Activated CD8-positive, alpha-beta T cell treated with anti-CD3 and anti-CD28 coated beads for 36 hours (primary cell): Measurements from ENCODE around the gene SMURF2. TPM values are rescaled to one million over a fixed set of nuclear protein-coding genes. Genes with fewer than 3 reads are reported as not detected.
A peak's percentile ranks its signal among the peaks of the same experiment; 100 is the strongest.

Source experiments
- ATAC-seq: fragments of 200-7000 bp; cut with Tn5 transposase; one replicate; pipeline ENCODE4 v1.10.0; 2021; ENCODE audit warnings: mild to moderate bottlenecking, moderate library complexity
- CTCF ChIA-PET: fragments of 350-600 bp; sonication (Branson Sonifier 250); formaldehyde crosslinking; loops from one replicate; lab custom pipeline; 2021; ENCODE audit warnings: antibody characterized with exemption; lab: Charles Lee
- POLR2A ChIA-PET: fragments of 350-600 bp; sonication (Branson Sonifier 250); formaldehyde crosslinking; loops from one replicate; lab custom pipeline; 2021; ENCODE audit warnings: antibody characterized with exemption; lab: Charles Lee
- DNase-seq: peaks from one replicate; pipeline ENCODE4 v3.0.0-alpha.2; 2020
- H3K27ac Mint-ChIP-seq: one replicate; pipeline ENCODE4 v1.8.0; 2021; ENCODE audit warnings: mild to moderate bottlenecking, mixed read lengths
- H3K27me3 Mint-ChIP-seq: one replicate; pipeline ENCODE4 v1.8.0; 2021; ENCODE audit warnings: mixed read lengths
- H3K36me3 Mint-ChIP-seq: one replicate; pipeline ENCODE4 v1.8.0; 2021; ENCODE audit warnings: low read depth, mixed read lengths
- H3K4me1 Mint-ChIP-seq: one replicate; pipeline ENCODE4 v1.8.0; 2021; ENCODE audit warnings: low read depth, mixed read lengths
- H3K4me3 Mint-ChIP-seq: one replicate; pipeline ENCODE4 v1.8.0; 2021; ENCODE audit warnings: mild to moderate bottlenecking, moderate library complexity, mixed read lengths
- H3K9me3 Mint-ChIP-seq: one replicate; pipeline ENCODE4 v1.8.0; 2021; ENCODE audit warnings: mixed read lengths
- CTCF ChIP-seq: fragments of 200-600 bp; IDR thresholded peaks from one replicate; pipeline ENCODE4 v1.8.0; 2022; ENCODE audit warnings: antibody characterized with exemption, mild to moderate bottlenecking
- intact Hi-C: fragments of 100-400 bp; cut with micrococcal nuclease; formaldehyde crosslinking; loops from one replicate; pipeline ENCODE4 v1.10.0; 2022
- total RNA-seq, 2 experiments: library from RNA; stranded (reverse); gene quantifications; one replicate each; pipeline ENCODE4 v1.2.3, GENCODE V29; 2021

SMURF2 gene
- total RNA-seq, 2 experiments from 2014 or later, result 13.8 to 13.9 TPM

- no peak overlapping the region for H3K4me3 Mint-ChIP-seq
- no peak for TF ChIP-seq CTCF
- DNase-seq (no peak), ATAC-seq (no peak)
- no peaks in the 10 kb centered on the region for H3K9me3 Mint-ChIP-seq
- H3K36me3 Mint-ChIP-seq, result peaks cover 44% of the 10 kb centered on the region
- no peaks in the 10 kb centered on the region for H3K27me3 Mint-ChIP-seq
- ChIA-PET CTCF (interaction anchor here (1.4 kb wide), 1 partner anchor 117 kb away, joined by 4 read pairs; no protein-coding TSS in a partner anchor), POLR2A (no interaction called here)
- peaks cover 12% of the 10 kb centered on the region for H3K4me1 Mint-ChIP-seq
- peak overlapping the region; percentile 66 for H3K27ac Mint-ChIP-seq
- intact Hi-C loops, result no loop called here
These were observed 126.8 kb downstream of the SMURF2 start for GRCh38 chr17:64535357-64535756.

- intact Hi-C loops, result no loop called here
- peaks cover 51% of the 10 kb centered on the region for H3K36me3 Mint-ChIP-seq
- peak; percentile 20 for TF ChIP-seq CTCF
- ChIA-PET POLR2A (interaction anchor here (0.7 to 1.6 kb wide), 2 partner anchors 7 to 29 kb away, joined by 3 to 6 read pairs; partner anchors contain the start of gene DDX5), CTCF (interaction anchor here (0.8 to 3.2 kb wide), 7 partner anchors 9 to 115 kb away, joined by 3 to 19 read pairs (median 4); no protein-coding TSS in a partner anchor)
- no peaks in the 10 kb centered on the region for H3K9me3 Mint-ChIP-seq
- peak overlapping the region; percentile 82 for H3K27ac Mint-ChIP-seq
- H3K27me3 Mint-ChIP-seq, result no peaks in the 10 kb centered on the region
- peaks cover 12% of the 10 kb centered on the region for H3K4me1 Mint-ChIP-seq
- ATAC-seq, result peak; percentile 45
- no peak overlapping the region for H3K4me3 Mint-ChIP-seq
- no peak for DNase-seq
These were observed 127.9 kb downstream of the SMURF2 start for GRCh38 chr17:64534187-64534586.

GRCh38 chr17:64533784-64534183, 128.3 kb downstream of the SMURF2 start:
- H3K9me3 Mint-ChIP-seq, result no peaks in the 10 kb centered on the region
- CTCF ChIA-PET, result interaction anchor here (0.8 to 3.2 kb wide), 7 partner anchors 9 to 116 kb away, joined by 3 to 19 read pairs (median 4); no protein-coding TSS in a partner anchor
- peaks cover 48% of the 10 kb centered on the region for H3K36me3 Mint-ChIP-seq
- no peak overlapping the region for H3K4me3 Mint-ChIP-seq
- no peaks in the 10 kb centered on the region for H3K27me3 Mint-ChIP-seq
- POLR2A ChIA-PET, result interaction anchor here (0.7 to 1.6 kb wide), 4 partner anchors 8 to 65 kb away, joined by 3 to 6 read pairs (median 3); partner anchors contain the start of gene DDX5
- intact Hi-C loops, result no loop called here
- no peak for ATAC-seq
- DNase-seq, result no peak
- TF ChIP-seq CTCF, result no peak
- H3K27ac Mint-ChIP-seq, result peak overlapping the region; percentile 82
- peaks cover 12% of the 10 kb centered on the region for H3K4me1 Mint-ChIP-seq

- DNase-seq, result no peak
- POLR2A ChIA-PET, result interaction anchor here (1.1 to 1.4 kb wide), 4 partner anchors 9 to 66 kb away, joined by 3 to 4 read pairs (median 3); no protein-coding TSS in a partner anchor
- intact Hi-C loops, result no loop called here
- no peak for TF ChIP-seq CTCF
- H3K27ac Mint-ChIP-seq, result peak overlapping the region; percentile 63
- ATAC-seq, result no peak
- no peak overlapping the region for H3K4me3 Mint-ChIP-seq
- CTCF ChIA-PET, result interaction anchor here (2.8 to 3.2 kb wide), 2 partner anchors 13 to 117 kb away, joined by 11 to 19 read pairs; no protein-coding TSS in a partner anchor
- H3K36me3 Mint-ChIP-seq, result peaks cover 46% of the 10 kb centered on the region
- H3K9me3 Mint-ChIP-seq, result no peaks in the 10 kb centered on the region
- peaks cover 12% of the 10 kb centered on the region for H3K4me1 Mint-ChIP-seq
- no peaks in the 10 kb centered on the region for H3K27me3 Mint-ChIP-seq
These were observed 129.7 kb downstream of the SMURF2 start for GRCh38 chr17:64532409-64532808.

- intact Hi-C loops, result no loop called here
- ChIA-PET POLR2A (interaction anchor here (1.1 to 1.4 kb wide), 3 partner anchors 17 to 51 kb away, joined by 3 to 4 read pairs (median 4); no protein-coding TSS in a partner anchor), CTCF (interaction anchor here (2.8 to 3.2 kb wide), 2 partner anchors 13 to 118 kb away, joined by 11 to 19 read pairs; no protein-coding TSS in a partner anchor)
- Mint-ChIP-seq H3K36me3 (peaks cover 44% of the 10 kb centered on the region), H3K27ac (peak overlapping the region; percentile 30), H3K4me3 (no peak overlapping the region), H3K9me3 (no peaks in the 10 kb centered on the region), H3K4me1 (peaks cover 12% of the 10 kb centered on the region), H3K27me3 (no peaks in the 10 kb centered on the region)
- no peak for DNase-seq
- TF ChIP-seq CTCF, result no peak
- no peak for ATAC-seq
These were observed 130.1 kb downstream of the SMURF2 start for GRCh38 chr17:64531955-64532371.
